ENCODE measurements around the gene FLOT1. TPM values are rescaled to one million over a fixed set of nuclear protein-coding genes. Genes with fewer than 3 reads are reported as not detected.
A peak's percentile ranks its signal among the peaks of the same experiment; 100 is the strongest.

Gene FLOT1
- total RNA-seq, 1 donor from 2014 or later = 80.3 TPM

DNA sequence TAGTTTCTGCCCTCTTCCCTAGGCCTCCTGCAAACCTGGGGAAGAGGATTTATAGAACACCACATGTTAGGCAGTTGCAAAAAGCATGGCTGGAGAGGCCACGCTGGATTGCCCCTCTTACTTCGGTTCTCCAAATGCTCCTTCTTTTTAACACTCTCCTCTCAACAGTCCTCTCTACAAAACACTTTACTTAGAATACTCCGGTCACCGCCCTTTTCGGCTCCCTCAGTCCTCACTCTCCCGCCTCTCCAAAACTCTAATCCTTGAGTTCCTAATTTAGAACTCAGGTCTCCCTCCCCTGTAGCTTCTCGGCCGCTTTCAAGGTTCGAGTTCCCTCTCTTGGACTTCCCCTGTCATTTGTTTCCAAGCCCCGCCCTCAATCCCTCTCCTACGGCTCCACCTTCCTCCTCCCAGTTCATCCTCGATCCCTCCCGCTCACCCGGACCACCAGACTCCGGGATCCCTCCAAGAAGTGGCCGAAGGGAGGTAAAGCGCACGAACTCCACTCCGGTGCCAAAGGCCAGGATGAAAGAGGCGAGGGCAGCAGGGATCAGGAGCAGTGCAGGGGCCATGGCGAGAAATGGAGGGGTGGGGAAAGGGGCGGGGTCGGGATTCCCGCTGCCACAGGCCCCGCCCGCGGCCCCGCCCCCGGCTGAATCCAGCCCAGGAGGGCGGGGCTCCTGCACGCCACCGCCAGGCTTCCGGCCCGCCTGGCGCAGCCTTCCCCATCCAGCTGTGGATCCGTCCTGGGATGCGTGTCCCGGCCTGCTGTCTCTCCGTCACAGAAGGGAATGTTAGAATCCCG lies 51.9 kb downstream of the FLOT1 start, which contains the start of gene NRM:
Gene NRM (minus strand): TSS at position 582 of the 805 bp plus-strand sequence. CDS start 10 bp downstream, at position 572.
- no peaks in the 10 kb centered on the region for H3K36me3 ChIP-seq
- H3K79me2 ChIP-seq (ENCODE audit: low read depth) = peaks cover 36% of the 10 kb centered on the region
- H3K9me3 ChIP-seq (ENCODE audit: low read depth) = no peaks in the 10 kb centered on the region
- H3K9ac ChIP-seq = peak within 1 kb of the TSS; percentile 8
- H3K27ac ChIP-seq = peak within 1 kb of the TSS; percentile 84
- H3K4me3 ChIP-seq = peak within 1 kb of the TSS; percentile 76
- H3K27me3 ChIP-seq = no peaks in the 10 kb centered on the region
- H2AFZ ChIP-seq (replicated peaks) = peak within 1 kb of the TSS; percentile 89
- Mint-ChIP-seq H3K9me3 (no peaks in the 10 kb centered on the region), H3K36me3 (peaks cover 6% of the 10 kb centered on the region), H3K4me3 (peak within 1 kb of the TSS; percentile 95), H3K27ac (peak within 1 kb of the TSS; percentile 94), H3K27me3 (ENCODE audit: insufficient read depth, low read depth) (peaks cover 5% of the 10 kb centered on the region), H3K4me1 (peaks cover 49% of the 10 kb centered on the region)
- peaks cover 30% of the 10 kb centered on the region for H3K4me1 ChIP-seq
- peak within 1 kb of the TSS; percentile 88 for H3K4me2 ChIP-seq
- TF ChIP-seq EZH2phosphoT487 (IDR thresholded peaks at IDR 0.05) (no peak), EZH2 (IDR thresholded peaks at IDR 0.05) (no peak)
- TF ChIP-seq, protein P1, sequence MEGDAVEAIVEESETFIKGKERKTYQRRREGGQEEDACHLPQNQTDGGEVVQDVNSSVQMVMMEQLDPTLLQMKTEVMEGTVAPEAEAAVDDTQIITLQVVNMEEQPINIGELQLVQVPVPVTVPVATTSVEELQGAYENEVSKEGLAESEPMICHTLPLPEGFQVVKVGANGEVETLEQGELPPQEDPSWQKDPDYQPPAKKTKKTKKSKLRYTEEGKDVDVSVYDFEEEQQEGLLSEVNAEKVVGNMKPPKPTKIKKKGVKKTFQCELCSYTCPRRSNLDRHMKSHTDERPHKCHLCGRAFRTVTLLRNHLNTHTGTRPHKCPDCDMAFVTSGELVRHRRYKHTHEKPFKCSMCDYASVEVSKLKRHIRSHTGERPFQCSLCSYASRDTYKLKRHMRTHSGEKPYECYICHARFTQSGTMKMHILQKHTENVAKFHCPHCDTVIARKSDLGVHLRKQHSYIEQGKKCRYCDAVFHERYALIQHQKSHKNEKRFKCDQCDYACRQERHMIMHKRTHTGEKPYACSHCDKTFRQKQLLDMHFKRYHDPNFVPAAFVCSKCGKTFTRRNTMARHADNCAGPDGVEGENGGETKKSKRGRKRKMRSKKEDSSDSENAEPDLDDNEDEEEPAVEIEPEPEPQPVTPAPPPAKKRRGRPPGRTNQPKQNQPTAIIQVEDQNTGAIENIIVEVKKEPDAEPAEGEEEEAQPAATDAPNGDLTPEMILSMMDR (IDR thresholded peaks at IDR 0.05) = no peak
- DNase-seq (ENCODE audit: low spot score) = peak; percentile 94
- H3F3A ChIP-seq (ENCODE audit: low read depth) = peaks cover 43% of the 10 kb centered on the region
- no peaks in the 10 kb centered on the region for H4K20me1 ChIP-seq (ENCODE audit: low read depth)

DNA sequence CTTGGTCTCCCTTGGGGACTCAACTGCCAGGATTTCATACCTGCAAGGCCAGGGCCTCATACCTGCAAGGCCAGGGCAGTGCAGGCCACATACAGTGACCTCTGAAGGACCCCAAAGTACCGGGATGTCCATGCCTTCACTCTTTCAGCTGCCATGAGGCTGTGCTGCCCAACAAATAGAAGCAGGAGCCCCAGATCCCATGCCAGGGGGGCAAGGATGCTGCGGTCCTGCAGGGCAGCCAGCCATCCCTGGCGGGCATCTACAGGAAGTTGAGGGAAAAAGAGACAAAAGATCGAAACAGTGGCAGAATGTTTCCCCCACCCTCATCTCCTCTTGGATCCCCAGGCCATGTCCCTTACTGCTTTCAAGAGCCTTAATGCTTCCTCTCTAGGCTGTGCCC lies 52.5 kb downstream of the FLOT1 start:
- Histone ChIP-seq H3K36me3 (no peaks in the 10 kb centered on the region), H3K27me3 (no peaks in the 10 kb centered on the region), H3K79me2 (ENCODE audit: low read depth) (peaks cover 42% of the 10 kb centered on the region), H3K4me1 (peaks cover 36% of the 10 kb centered on the region), H2AFZ (replicated peaks) (no peak overlapping the region), H3K9me3 (ENCODE audit: low read depth) (no peaks in the 10 kb centered on the region), H3K9ac (no peak overlapping the region), H3F3A (ENCODE audit: low read depth) (peaks cover 43% of the 10 kb centered on the region), H4K20me1 (ENCODE audit: low read depth) (no peaks in the 10 kb centered on the region), H3K27ac (peak overlapping the region; percentile 84), H3K4me2 (peak overlapping the region; percentile 88), H3K4me3 (peak overlapping the region; percentile 76)
- DNase-seq (ENCODE audit: low spot score) = no peak
- no peak for TF ChIP-seq EZH2 (IDR thresholded peaks at IDR 0.05)
- TF ChIP-seq, protein P1 (IDR thresholded peaks at IDR 0.05) = no peak
- TF ChIP-seq EZH2phosphoT487 (IDR thresholded peaks at IDR 0.05) = no peak
- peaks cover 4% of the 10 kb centered on the region for H3K27me3 Mint-ChIP-seq (ENCODE audit: insufficient read depth, low read depth)
- H3K4me1 Mint-ChIP-seq = peaks cover 56% of the 10 kb centered on the region
- peak overlapping the region; percentile 95 for H3K4me3 Mint-ChIP-seq
- H3K27ac Mint-ChIP-seq = peak overlapping the region; percentile 94
- no peaks in the 10 kb centered on the region for H3K9me3 Mint-ChIP-seq
- peaks cover 6% of the 10 kb centered on the region for H3K36me3 Mint-ChIP-seq

DNA sequence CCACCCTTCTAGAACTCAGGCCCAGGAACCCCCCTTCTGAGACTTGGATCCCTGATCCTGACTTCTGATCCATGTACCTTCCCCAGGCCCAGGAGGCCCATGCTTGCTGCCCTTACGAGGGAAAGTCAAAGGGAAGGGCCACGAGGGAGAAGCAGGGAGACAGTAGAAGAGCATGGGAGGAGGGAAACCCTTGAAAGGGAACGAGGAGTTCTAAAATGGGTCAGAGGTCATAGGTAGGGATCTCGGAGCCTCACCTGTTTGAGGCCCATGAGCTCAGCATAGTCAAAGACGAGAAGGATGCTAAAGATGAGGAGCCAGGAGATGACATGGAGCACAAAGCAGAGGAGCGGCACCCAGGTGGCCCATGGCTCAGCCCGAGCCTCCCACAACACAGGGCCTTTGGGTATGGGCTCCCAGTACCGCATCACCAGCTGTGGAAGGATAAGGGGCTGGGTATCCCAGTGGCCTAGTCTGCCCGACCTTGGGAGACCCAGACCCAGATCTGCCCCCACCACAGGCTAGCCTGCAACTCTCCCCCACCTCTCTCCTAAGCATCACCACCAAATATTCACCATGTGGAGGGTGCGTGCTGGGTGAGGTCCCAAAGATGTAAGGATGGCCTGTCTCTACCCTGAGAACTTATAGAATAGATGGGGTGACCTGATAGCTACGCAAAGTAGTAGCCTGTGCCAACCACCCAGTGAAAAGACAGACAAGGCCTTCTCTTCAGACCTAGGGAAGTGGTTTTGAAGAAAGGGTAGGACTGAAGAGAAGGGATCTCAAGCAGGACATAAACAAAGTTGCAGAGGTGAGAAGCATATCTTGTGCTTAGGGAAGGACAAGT lies 53.2 kb downstream of the FLOT1 start:
- Histone ChIP-seq H3K4me3 (peak overlapping the region; percentile 76), H3K4me1 (peaks cover 42% of the 10 kb centered on the region), H3K79me2 (ENCODE audit: low read depth) (peaks cover 50% of the 10 kb centered on the region), H2AFZ (replicated peaks) (no peak overlapping the region), H3K27me3 (no peaks in the 10 kb centered on the region), H3K4me2 (peak overlapping the region; percentile 97), H3K9me3 (ENCODE audit: low read depth) (no peaks in the 10 kb centered on the region), H3K36me3 (no peaks in the 10 kb centered on the region), H4K20me1 (ENCODE audit: low read depth) (peaks cover 5% of the 10 kb centered on the region), H3F3A (ENCODE audit: low read depth) (peaks cover 43% of the 10 kb centered on the region), H3K27ac (no peak overlapping the region), H3K9ac (no peak overlapping the region)
- peaks cover 5% of the 10 kb centered on the region for H3K27me3 Mint-ChIP-seq (ENCODE audit: insufficient read depth, low read depth)
- no peak for DNase-seq (ENCODE audit: low spot score)
- peaks cover 61% of the 10 kb centered on the region for H3K4me1 Mint-ChIP-seq
- TF ChIP-seq EZH2phosphoT487 (IDR thresholded peaks at IDR 0.05) (no peak), EZH2 (IDR thresholded peaks at IDR 0.05) (no peak)
- TF ChIP-seq, protein P1 (IDR thresholded peaks at IDR 0.05) = no peak
- H3K36me3 Mint-ChIP-seq = peaks cover 6% of the 10 kb centered on the region
- no peaks in the 10 kb centered on the region for H3K9me3 Mint-ChIP-seq
- peak overlapping the region; percentile 81 for H3K27ac Mint-ChIP-seq
- H3K4me3 Mint-ChIP-seq = peak overlapping the region; percentile 95
